GM12873 (cell line): Measurements from ENCODE around the gene MRPS35.

Experiments
- TF ChIP-seq, protein P1 (sequence below): IDR thresholded peaks from 2 replicates; pipeline ENCODE4 v1.5.1; 2012; ENCODE audit warnings: low read depth, mild to moderate bottlenecking, moderate library complexity, low read length, control low read depth; ENCODE audit not compliant: insufficient read depth; ENCODE audit errors: missing control alignments

The MRPS35 gene

DNA sequence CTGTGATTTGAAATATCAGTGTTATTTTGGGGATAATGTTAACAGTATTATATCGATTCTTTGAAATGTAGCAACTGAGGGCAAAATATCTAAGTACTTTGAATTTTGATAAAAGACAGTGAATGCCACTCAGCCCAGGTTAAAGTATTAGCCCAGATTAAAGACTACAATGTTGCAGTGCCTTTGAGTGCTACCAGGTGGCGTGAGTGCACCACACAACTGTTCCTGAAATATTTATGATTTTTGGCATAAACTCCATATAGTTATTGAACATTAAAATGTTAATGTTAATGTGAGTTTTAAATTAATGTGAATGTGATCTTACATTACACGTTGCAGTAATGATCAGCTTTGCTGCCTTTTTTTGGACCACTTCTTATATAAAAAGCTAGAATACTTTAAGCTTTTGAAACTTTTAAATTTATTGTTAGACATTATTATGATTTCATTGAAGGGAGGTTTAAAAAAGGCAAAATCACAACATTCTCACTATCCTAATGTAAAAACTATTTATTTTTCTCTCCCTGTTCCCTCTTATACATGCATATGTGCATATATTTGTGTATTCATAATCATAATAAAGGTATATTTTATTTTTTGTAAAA lies 22.5 kb downstream of the MRPS35 start:
- TF ChIP-seq, protein P1, sequence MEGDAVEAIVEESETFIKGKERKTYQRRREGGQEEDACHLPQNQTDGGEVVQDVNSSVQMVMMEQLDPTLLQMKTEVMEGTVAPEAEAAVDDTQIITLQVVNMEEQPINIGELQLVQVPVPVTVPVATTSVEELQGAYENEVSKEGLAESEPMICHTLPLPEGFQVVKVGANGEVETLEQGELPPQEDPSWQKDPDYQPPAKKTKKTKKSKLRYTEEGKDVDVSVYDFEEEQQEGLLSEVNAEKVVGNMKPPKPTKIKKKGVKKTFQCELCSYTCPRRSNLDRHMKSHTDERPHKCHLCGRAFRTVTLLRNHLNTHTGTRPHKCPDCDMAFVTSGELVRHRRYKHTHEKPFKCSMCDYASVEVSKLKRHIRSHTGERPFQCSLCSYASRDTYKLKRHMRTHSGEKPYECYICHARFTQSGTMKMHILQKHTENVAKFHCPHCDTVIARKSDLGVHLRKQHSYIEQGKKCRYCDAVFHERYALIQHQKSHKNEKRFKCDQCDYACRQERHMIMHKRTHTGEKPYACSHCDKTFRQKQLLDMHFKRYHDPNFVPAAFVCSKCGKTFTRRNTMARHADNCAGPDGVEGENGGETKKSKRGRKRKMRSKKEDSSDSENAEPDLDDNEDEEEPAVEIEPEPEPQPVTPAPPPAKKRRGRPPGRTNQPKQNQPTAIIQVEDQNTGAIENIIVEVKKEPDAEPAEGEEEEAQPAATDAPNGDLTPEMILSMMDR = peak; percentile 79

DNA sequence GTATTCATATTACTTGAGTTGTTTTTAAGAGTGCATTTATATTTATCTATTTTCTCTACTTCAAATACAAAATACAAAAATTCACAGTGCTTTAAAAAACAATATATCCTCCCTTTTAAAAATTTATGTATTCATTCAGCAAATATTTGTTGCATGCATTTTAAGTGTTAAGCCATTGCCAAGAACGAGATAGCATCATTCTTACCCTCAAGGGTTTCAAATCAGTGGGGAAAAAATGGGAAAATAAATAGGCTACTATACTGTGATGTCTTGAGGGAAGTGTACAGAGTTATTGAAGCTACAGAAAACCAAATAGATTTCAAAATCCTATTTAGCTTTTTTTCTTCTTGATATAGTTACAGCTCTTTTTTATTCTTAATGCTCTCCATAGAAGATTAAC lies 23.2 kb downstream of the MRPS35 start:
- TF ChIP-seq, protein P1 = no peak

DNA sequence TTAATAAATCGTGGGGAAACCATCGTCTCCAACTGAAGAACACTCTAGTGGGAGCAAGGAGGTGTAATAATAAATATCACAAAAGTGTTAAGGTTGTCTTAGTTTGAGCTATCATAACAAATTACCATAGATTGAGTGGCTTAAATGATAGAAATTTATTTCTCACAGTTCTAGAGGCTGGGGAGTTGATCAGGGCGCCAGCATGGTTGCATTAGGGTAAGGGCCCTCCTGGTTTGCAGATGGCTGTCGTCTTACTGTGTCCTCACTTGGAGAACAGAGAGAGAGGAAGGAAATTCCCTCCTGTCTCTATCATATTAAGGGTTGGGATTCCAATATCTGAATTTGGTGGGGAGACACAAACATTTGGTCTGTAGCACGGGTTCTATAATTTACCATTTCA lies 33.0 kb downstream of the MRPS35 start:
- TF ChIP-seq, protein P1 = no peak

DNA sequence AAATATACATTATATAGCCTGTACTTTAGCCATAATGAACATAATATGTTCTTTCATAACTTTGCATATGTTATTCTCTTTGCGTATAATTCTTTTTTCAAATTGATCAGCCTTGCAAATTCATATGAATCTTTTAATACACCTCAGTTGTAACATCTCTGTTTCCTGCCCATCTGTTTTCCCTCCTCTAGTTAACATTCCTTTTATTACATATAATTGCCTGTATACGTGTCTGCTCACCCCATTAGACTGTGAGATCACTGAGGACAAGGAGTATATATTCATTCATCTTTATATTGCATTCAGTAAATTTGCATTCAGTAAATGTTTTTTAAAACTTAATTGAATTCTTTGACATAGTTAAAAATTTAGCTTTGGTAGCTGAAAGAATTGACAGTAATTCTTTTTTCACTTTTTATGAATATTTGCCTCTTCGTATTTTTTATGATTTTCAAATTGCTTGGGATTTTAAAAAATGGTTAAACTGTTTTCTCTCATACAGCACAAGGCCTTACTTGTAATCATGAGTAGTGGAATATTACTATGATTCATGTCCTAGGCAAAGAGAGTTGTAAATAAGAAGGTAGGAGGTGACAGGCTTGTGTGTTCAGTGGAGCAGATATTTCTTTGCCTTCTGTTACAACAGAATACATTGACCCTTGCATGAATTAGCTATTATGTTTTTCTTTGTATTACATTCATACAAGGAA lies 36.6 kb downstream of the MRPS35 start:
- TF ChIP-seq, protein P1 = no peak

DNA sequence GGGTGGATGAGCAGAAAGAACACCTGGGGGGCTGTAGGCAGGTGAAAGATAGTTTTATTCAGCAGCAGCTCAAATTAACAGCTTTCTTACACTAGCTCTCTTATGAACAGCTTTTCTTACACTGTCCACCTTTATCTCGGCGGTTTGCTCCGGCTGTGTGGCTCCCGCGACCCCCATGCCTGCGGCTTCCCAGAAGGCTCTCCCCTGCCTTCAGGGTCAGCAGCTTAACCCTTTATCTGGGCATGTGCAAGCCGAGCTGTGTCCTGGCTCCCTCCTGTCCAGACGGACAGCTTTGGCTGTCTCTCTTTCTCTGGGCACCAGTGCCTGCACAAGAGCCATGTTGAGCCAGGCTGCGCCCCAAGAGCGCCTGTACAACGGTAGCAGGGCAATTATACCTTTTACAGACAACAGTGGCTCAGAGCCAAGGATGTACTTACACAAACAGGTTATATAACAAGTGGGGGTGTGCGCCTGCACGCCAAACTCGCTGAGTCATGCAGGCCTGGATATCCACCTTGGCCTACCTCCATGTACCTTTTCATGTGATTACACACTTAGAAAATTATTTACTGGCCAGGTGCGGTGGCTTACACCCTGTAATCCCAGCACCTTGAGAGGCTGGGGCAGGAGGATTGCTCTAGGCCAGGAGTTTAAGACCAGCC lies 40.9 kb downstream of the MRPS35 start:
- TF ChIP-seq, protein P1 = no peak

DNA sequence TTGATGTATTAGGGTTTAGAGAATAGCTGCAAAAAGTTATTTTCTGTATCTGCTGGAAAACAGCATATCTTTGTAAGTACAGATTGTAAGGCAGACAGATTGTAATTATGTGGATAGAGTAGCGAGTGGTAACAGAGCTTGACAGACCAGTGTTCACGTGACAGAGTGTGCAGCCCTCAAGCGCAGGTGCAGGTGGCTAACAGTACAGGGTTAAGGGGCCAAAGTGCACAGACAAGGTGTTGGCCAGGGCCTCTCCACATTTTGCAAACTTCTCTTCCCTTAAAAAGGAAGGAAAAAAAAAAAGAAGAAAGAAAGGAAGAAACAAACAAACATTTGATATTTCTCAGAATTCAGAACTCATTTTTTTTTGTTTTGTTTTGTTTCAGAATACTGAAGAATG lies 44.2 kb downstream of the MRPS35 start:
- TF ChIP-seq, protein P1 = no peak

DNA sequence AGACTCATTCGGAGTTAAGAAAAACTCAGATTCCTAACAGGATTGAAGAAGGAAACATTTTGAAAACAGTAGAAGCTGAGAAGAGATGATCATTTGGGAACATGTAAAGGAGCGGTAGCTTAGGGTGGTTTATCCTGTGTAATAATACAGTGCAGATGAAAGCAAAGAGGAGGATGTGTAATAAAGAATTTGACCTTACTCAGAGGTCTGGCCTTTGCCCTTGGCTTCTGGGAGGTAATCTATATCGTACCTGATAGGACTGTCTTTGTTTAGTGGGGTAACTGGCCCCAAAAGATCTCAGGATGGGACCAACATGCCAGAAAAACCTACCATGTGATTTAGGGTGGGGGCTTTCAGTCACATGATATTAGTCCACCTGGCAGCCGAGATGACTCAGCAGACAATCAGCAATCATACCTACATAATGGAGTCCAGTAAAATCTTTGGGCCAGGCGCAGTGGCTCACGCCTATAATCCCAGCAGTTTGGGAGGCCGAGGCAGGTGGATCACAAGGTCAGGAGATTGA lies 46.1 kb downstream of the MRPS35 start:
- TF ChIP-seq, protein P1 = no peak
